ENCODE results near the gene MCC. TPM values are rescaled to one million over a fixed set of nuclear protein-coding genes. Genes with fewer than 3 reads are reported as not detected.

MCC gene
- total and polyA plus RNA-seq, 9 donors, result 29.8 to 262 (median 108) TPM

- TF ChIP-seq EP300 (IDR thresholded peaks at IDR 0.05) (no peak), POLR2A (IDR thresholded peaks at IDR 0.05) (no peak)
- TF ChIP-seq, protein P1, sequence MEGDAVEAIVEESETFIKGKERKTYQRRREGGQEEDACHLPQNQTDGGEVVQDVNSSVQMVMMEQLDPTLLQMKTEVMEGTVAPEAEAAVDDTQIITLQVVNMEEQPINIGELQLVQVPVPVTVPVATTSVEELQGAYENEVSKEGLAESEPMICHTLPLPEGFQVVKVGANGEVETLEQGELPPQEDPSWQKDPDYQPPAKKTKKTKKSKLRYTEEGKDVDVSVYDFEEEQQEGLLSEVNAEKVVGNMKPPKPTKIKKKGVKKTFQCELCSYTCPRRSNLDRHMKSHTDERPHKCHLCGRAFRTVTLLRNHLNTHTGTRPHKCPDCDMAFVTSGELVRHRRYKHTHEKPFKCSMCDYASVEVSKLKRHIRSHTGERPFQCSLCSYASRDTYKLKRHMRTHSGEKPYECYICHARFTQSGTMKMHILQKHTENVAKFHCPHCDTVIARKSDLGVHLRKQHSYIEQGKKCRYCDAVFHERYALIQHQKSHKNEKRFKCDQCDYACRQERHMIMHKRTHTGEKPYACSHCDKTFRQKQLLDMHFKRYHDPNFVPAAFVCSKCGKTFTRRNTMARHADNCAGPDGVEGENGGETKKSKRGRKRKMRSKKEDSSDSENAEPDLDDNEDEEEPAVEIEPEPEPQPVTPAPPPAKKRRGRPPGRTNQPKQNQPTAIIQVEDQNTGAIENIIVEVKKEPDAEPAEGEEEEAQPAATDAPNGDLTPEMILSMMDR (IDR thresholded peaks at IDR 0.05), result no peak
- H3K4me3 ChIP-seq, result no peak overlapping the region
- intact Hi-C loops (cut with DNase I), result no loop called here
- no peak for DNase-seq
- peaks cover 10% of the 10 kb centered on the region for H3K4me1 ChIP-seq (ENCODE audit: insufficient read depth)
- H3K9me3 ChIP-seq, result no peaks in the 10 kb centered on the region
- H3K27me3 ChIP-seq, result no peaks in the 10 kb centered on the region
- H3K27ac ChIP-seq, result no peak overlapping the region
- WGBS, 3 donors, result 92 to 98% (median 98%) methylated on average over 3 of the region's 3 CpGs
- H3K36me3 ChIP-seq, result no peaks in the 10 kb centered on the region
Observed at GRCh38 chr5:113189291-113189690, 299.0 kb downstream of the MCC start.

- Histone ChIP-seq H3K4me3 (no peak overlapping the region), H3K36me3 (no peaks in the 10 kb centered on the region), H3K9me3 (no peaks in the 10 kb centered on the region), H3K4me1 (ENCODE audit: insufficient read depth) (peaks cover 12% of the 10 kb centered on the region), H3K27me3 (no peaks in the 10 kb centered on the region), H3K27ac (no peak overlapping the region)
- no peak for DNase-seq
- TF ChIP-seq POLR2A (IDR thresholded peaks at IDR 0.05) (no peak), EP300 (IDR thresholded peaks at IDR 0.05) (no peak)
- TF ChIP-seq, protein P1 (IDR thresholded peaks at IDR 0.05), result no peak
- intact Hi-C loops (cut with DNase I), result no loop called here
Observed at GRCh38 chr5:113188436-113188835, 299.8 kb downstream of the MCC start.

DNA sequence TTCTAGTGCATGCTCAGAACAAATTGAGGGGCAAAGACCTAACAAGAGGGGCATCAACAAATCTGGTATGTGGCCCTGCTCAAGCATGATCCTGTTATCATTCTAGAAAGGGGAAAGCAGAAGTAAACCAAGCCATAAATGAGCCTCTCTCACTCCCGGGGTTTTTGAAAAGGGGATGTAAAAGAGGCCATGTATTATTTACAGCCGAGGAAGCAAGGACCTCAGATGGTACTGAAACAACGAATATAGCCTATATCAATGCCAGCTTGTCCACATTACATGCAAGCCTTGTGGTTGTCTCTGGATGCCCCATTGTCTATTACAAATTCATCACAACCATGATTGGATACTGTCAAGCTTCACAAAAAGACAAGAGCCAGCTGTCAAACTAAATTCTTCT lies 300.3 kb downstream of the MCC start:
- H3K27me3 ChIP-seq, result no peaks in the 10 kb centered on the region
- TF ChIP-seq, protein P1 (IDR thresholded peaks at IDR 0.05), result no peak
- TF ChIP-seq EP300 (IDR thresholded peaks at IDR 0.05) (no peak), POLR2A (IDR thresholded peaks at IDR 0.05) (no peak)
- H3K36me3 ChIP-seq, result no peaks in the 10 kb centered on the region
- no peak overlapping the region for H3K27ac ChIP-seq
- peaks cover 12% of the 10 kb centered on the region for H3K4me1 ChIP-seq (ENCODE audit: insufficient read depth)
- DNase-seq, result no peak
- no peaks in the 10 kb centered on the region for H3K9me3 ChIP-seq
- intact Hi-C loops (cut with DNase I), result no loop called here
- 66 to 73% (median 67%) methylated on average over 3 of the region's 3 CpGs for WGBS, 3 donors
- no peak overlapping the region for H3K4me3 ChIP-seq

GRCh38 chr5:113186061-113186460 lies 302.2 kb downstream of the MCC start:
- H3K9me3 ChIP-seq, result no peaks in the 10 kb centered on the region
- 70 to 84% (median 83%) methylated on average over 7 of the region's 7 CpGs for WGBS, 3 donors
- no peaks in the 10 kb centered on the region for H3K36me3 ChIP-seq
- H3K4me3 ChIP-seq, result no peak overlapping the region
- no peak for TF ChIP-seq EP300 (IDR thresholded peaks at IDR 0.05)
- no peak for TF ChIP-seq POLR2A (IDR thresholded peaks at IDR 0.05)
- TF ChIP-seq, protein P1 (IDR thresholded peaks at IDR 0.05), result no peak
- intact Hi-C loops (cut with DNase I), result no loop called here
- no peaks in the 10 kb centered on the region for H3K27me3 ChIP-seq
- no peak overlapping the region for H3K27ac ChIP-seq
- peaks cover 14% of the 10 kb centered on the region for H3K4me1 ChIP-seq (ENCODE audit: insufficient read depth)
- no peak for DNase-seq

DNA sequence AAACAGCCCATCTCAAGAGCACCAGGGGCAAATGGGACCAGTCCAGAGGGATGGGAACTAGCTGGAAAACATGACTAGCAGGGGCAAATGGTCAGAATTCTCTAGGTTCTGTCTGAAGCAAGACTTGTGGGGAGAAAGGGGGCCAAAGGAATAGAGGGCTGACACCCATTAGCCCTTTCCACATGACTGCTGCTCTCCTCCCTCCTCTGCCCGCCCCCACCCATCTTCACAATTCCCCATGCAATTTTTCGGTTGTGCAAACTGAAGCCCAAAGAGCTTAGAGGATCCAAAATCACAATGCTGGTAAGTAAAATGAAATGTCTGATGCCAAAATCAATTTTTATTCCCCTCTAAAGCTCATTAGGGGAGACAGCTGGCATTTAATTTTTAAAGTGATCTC lies 304.6 kb downstream of the MCC start:
- Histone ChIP-seq H3K4me3 (no peak overlapping the region), H3K9me3 (no peaks in the 10 kb centered on the region), H3K36me3 (no peaks in the 10 kb centered on the region), H3K27ac (no peak overlapping the region), H3K4me1 (ENCODE audit: insufficient read depth) (peaks cover 11% of the 10 kb centered on the region), H3K27me3 (no peaks in the 10 kb centered on the region)
- DNase-seq, result no peak
- intact Hi-C loops (cut with DNase I), result no loop called here
- WGBS, 3 donors, result 92 to 97% (median 93%) methylated on average over 2 of the region's 2 CpGs
- no peak for TF ChIP-seq POLR2A (IDR thresholded peaks at IDR 0.05)
- TF ChIP-seq EP300 (IDR thresholded peaks at IDR 0.05), result no peak
- TF ChIP-seq, protein P1 (IDR thresholded peaks at IDR 0.05), result no peak

Measured in ovary (tissue), 9 donors.